B cell (primary cell): ENCODE measurements around the gene ARHGAP9. TPM values are rescaled to one million over a fixed set of nuclear protein-coding genes. Genes with fewer than 3 reads are reported as not detected.
"Not testable (repeated sequence)": the region's sequence is repeated elsewhere in the genome, so short reads cannot be mapped to it uniquely, and the experiment has no call there.

Experiments used
- ATAC-seq: fragments of 200-7000 bp; cut with Tn5 transposase; one replicate; pipeline ENCODE4 v1.10.0; 2021; ENCODE audit warnings: low read depth, mild to moderate bottlenecking, moderate number of reproducible peaks, moderate library complexity
- CTCF ChIA-PET: fragments of 350-600 bp; sonication (Branson Sonifier 250); formaldehyde crosslinking; loops from one replicate; lab custom pipeline; 2021; ENCODE audit warnings: antibody characterized with exemption, inconsistent platforms; lab: Charles Lee
- POLR2A ChIA-PET: fragments of 350-600 bp; sonication (Branson Sonifier 250); formaldehyde crosslinking; loops from one replicate; lab custom pipeline; 2021; ENCODE audit warnings: antibody characterized with exemption; lab: Charles Lee
- DNase-seq: peaks from one replicate; pipeline ENCODE4 v3.0.0; 2013
- H2AFZ ChIP-seq: 2 replicates; pipeline ENCODE4 v1.6.1; 2012; ENCODE audit warnings: mild to moderate bottlenecking, low read depth, low read length; ENCODE audit not compliant: insufficient read depth, poor library complexity, severe bottlenecking
- H3K27ac ChIP-seq, 2 donors: 1 replicate in 1 of 2; 2 replicates in 1 of 2; pipeline ENCODE4 v1.5.1; 2012 to 2013; ENCODE audit warnings: low read length in 2 of 2, mild to moderate bottlenecking in 2 of 2, moderate library complexity in 1 of 2
- H3K27me3 ChIP-seq, 4 experiments: fragments of 200-600 bp in 1 of 4; sonication (generic) in 1 of 4; replicated peaks in 1 of 4; 1 replicate in 2 of 4; 2 replicates in 2 of 4; pipeline versions ENCODE4 v1.6.1 to v1.7.0; 2013 to 2016; ENCODE audit warnings: low read length in 3 of 4, mild to moderate bottlenecking in 2 of 4, mixed read lengths in 1 of 4, moderate library complexity in 1 of 4; ENCODE audit not compliant: insufficient read depth in 4 of 4, control insufficient read depth in 3 of 4; ENCODE audit errors: control extremely low read depth in 1 of 4
- H3K36me3 ChIP-seq, 2 experiments: replicated peaks in 1 of 2; 1 replicate in 1 of 2; 2 replicates in 1 of 2; pipeline versions ENCODE4 v1.6.1 to v1.7.1; 2013; ENCODE audit warnings: low read length in 1 of 2; ENCODE audit not compliant: insufficient read depth in 2 of 2, control insufficient read depth in 1 of 2; ENCODE audit errors: control extremely low read depth in 1 of 2, extremely low read depth in 1 of 2
- H3K4me1 ChIP-seq, 2 donors: fragments of 200-600 bp in 1 of 2; sonication (generic) in 1 of 2; 1 replicate in 1 of 2; 2 replicates in 1 of 2; pipeline versions ENCODE4 v1.5.1 to v1.6.1; 2013 to 2017; ENCODE audit warnings: low read length in 2 of 2; ENCODE audit not compliant: control insufficient read depth in 2 of 2, insufficient read depth in 2 of 2
- H3K4me2 ChIP-seq: replicated peaks from 2 replicates; pipeline ENCODE3; 2012; ENCODE audit warnings: mild to moderate bottlenecking, low read depth, low read length; ENCODE audit not compliant: poor library complexity, severe bottlenecking
- H3K4me3 ChIP-seq, 5 experiments: fragments of 200-600 bp in 1 of 5; sonication (generic) in 1 of 5; 1 replicate in 3 of 5; 2 replicates in 2 of 5; pipeline versions ENCODE4 v1.5.1 to v1.7.0; 2011 to 2016; ENCODE audit warnings: low read length in 4 of 5, mild to moderate bottlenecking in 4 of 5, low read depth in 2 of 5, control low read depth in 1 of 5, moderate library complexity in 1 of 5; ENCODE audit not compliant: insufficient read depth in 1 of 5; ENCODE audit errors: control extremely low read depth in 1 of 5, extremely low read depth in 1 of 5
- H3K79me2 ChIP-seq: fragments of 200-600 bp; sonication (generic); one replicate; pipeline ENCODE4 v1.6.0; 2016; ENCODE audit warnings: low read length; ENCODE audit not compliant: control insufficient read depth, insufficient read depth
- H3K9ac ChIP-seq: fragments of 200-600 bp; sonication (generic); 2 replicates; pipeline ENCODE4 v1.6.1; 2017; ENCODE audit warnings: mild to moderate bottlenecking, low read length, moderate library complexity
- H3K9me3 ChIP-seq, 3 donors: one replicate each; pipeline versions ENCODE4 v1.6.1 to v1.7.1; 2013; ENCODE audit warnings: low read length in 2 of 3; ENCODE audit not compliant: control insufficient read depth in 2 of 3, insufficient read depth in 1 of 3; ENCODE audit errors: control extremely low read depth in 1 of 3
- H4K20me1 ChIP-seq: 2 replicates; pipeline ENCODE4 v1.6.0; 2012; ENCODE audit warnings: mild to moderate bottlenecking, low read length; ENCODE audit not compliant: insufficient read depth, control insufficient read depth, poor library complexity, severe bottlenecking
- H3K27ac Mint-ChIP-seq: one replicate; pipeline ENCODE4 v1.8.0; 2021; ENCODE audit warnings: mixed read lengths
- H3K27me3 Mint-ChIP-seq: one replicate; pipeline ENCODE4 v1.8.0; 2021; ENCODE audit warnings: mixed read lengths
- H3K4me1 Mint-ChIP-seq: one replicate; pipeline ENCODE4 v1.8.0; 2021; ENCODE audit warnings: mixed read lengths
- H3K4me3 Mint-ChIP-seq: one replicate; pipeline ENCODE4 v1.8.0; 2021; ENCODE audit warnings: mixed read lengths
- H3K9me3 Mint-ChIP-seq: one replicate; pipeline ENCODE4 v1.8.0; 2022; ENCODE audit warnings: mixed read lengths; ENCODE audit not compliant: insufficient read depth
- WGBS: methylation state at CpG from one replicate; pipeline ENCODE4 v1.1.5; 2013; ENCODE audit warnings: missing lambda C conversion rate; ENCODE audit not compliant: insufficient coverage; 5-methylcytosine and 5-hydroxymethylcytosine counted together
- intact Hi-C: fragments of 100-400 bp; cut with micrococcal nuclease; formaldehyde crosslinking; loops from one replicate; pipeline ENCODE4 v1.10.0; 2022
- polyA plus RNA-seq: library from polyadenylated mRNA; depleted of rRNA; stranded (reverse); fragments of >200 nt; gene quantifications from 2 replicates; pipeline ENCODE4 v1.2.3, GENCODE V29; 2012
- total RNA-seq, 2 donors: library from RNA; stranded (reverse); fragments of 120-200 nt in 1 of 2; gene quantifications; 1 replicate in 1 of 2; 2 replicates in 1 of 2; pipeline versions ENCODE4 v1.2.3 to v1.2.4, GENCODE V29; 2013 to 2022

ARHGAP9 gene
- total and polyA plus RNA-seq, 2 donors (not counting 1 experiment from before 2014, with no cell fraction given) = 161 to 390 TPM

DNA sequence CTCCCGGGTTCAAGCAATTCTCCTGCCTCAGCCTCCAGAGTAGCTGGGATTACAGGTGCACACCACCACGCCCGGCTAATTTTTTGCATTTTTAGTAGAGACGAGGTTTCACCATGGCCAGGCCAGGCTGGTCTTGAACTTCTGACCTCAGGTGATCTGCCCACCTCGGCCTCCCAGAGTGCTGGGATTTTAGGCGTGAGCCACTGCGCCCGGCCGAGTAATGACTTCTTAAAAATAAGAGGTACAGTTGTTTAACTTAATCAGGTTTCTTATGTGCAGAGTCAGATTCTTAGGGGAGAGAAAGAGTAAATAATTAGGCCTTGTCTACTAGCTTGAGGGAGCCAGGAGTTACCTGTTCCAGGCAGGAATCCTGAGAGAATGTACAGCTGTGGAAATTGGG lies 34.6 kb upstream of the ARHGAP9 start:
- Histone ChIP-seq H3K4me1 (peaks cover 11 to 14% of the 10 kb centered on the region in 2 donors), H3K79me2 (peaks cover 17% of the 10 kb centered on the region), H4K20me1 (peaks cover 12% of the 10 kb centered on the region), H3K36me3 (peaks cover 27 to 73% of the 10 kb centered on the region in 2 experiments)
- H3K9me3 ChIP-seq, ATAC-seq, H3K4me2 ChIP-seq, H3K27ac Mint-ChIP-seq, H3K27me3 ChIP-seq, H3K9ac ChIP-seq, CTCF ChIA-PET, H3K4me3 ChIP-seq, DNase-seq, H3K9me3 Mint-ChIP-seq, H3K27ac ChIP-seq, intact Hi-C loops, H2AFZ ChIP-seq, H3K4me3 Mint-ChIP-seq, H3K27me3 Mint-ChIP-seq: not testable (repeated sequence)
- peaks cover 15% of the 10 kb centered on the region for H3K4me1 Mint-ChIP-seq
- POLR2A ChIA-PET = interaction anchor here (0.5 to 0.7 kb wide), 3 partner anchors 9 to 90 kb away, joined by 3 to 5 read pairs (median 3); no protein-coding TSS in a partner anchor
- 94% methylated on average over 5 of the region's 9 CpGs for WGBS

DNA sequence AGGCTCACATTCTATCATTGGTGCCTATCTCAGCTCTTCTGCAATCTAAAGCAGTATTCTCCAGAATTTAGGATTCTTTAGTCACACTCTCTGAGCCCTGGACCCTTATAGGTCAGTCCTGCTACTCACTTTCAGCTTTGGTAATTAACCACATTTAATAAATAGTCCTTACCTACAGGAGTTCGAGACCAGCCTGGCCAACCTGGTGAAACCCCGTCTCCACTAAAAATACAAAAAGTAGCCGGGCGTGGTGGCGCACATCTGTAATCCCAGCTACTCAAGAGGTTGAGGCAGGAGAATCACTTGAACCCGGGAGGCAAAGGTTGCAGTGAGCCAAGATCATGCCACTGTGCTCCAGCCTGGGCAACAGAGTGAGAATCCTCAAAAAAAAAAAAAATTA lies 34.0 kb upstream of the ARHGAP9 start:
- CTCF ChIA-PET, H3K27ac Mint-ChIP-seq, ATAC-seq, H3K9me3 ChIP-seq, H4K20me1 ChIP-seq, DNase-seq, H3K9me3 Mint-ChIP-seq, H3K4me2 ChIP-seq, H3K27me3 Mint-ChIP-seq, H3K4me3 Mint-ChIP-seq, intact Hi-C loops, H3K9ac ChIP-seq, H3K27ac ChIP-seq, H2AFZ ChIP-seq, H3K4me3 ChIP-seq, H3K27me3 ChIP-seq, H3K4me1 ChIP-seq: not testable (repeated sequence)
- 88% methylated on average over 5 of the region's 6 CpGs for WGBS
- peaks cover 10% of the 10 kb centered on the region for H3K4me1 Mint-ChIP-seq
- Histone ChIP-seq H3K79me2 (peaks cover 11% of the 10 kb centered on the region), H3K36me3 (peaks cover 27 to 73% of the 10 kb centered on the region in 2 experiments)
- POLR2A ChIA-PET = interaction anchor here (0.6 kb wide), 1 partner anchor 90 kb away, joined by 3 read pairs; no protein-coding TSS in a partner anchor
